H1 (cell line): ENCODE measurements around the gene PDGFA. TPM values are rescaled to one million over a fixed set of nuclear protein-coding genes. Genes with fewer than 3 reads are reported as not detected.

ENCODE experiments used
- KDM4A ChIP-seq: IDR thresholded peaks from one replicate; pipeline ENCODE4 v1.7.1; 2012; ENCODE audit warnings: low read depth, mild to moderate bottlenecking, moderate library complexity, low read length, inconsistent platforms; ENCODE audit not compliant: severe bottlenecking
- SIN3A ChIP-seq, 2 experiments: IDR thresholded peaks in 1 of 2; conservative IDR thresholded peaks in 1 of 2; 2 replicates each; pipeline ENCODE4 v1.6.1; 2011 to 2012; ENCODE audit warnings: low read length in 2 of 2, improper control_type of control experiment in 1 of 2, low read depth in 1 of 2, mild to moderate bottlenecking in 1 of 2
- TAF7 ChIP-seq: optimal IDR thresholded peaks from 2 replicates; pipeline ENCODE3; 2011; ENCODE audit warnings: low read depth, mild to moderate bottlenecking, inconsistent platforms, low read length, moderate library complexity, borderline replicate concordance
- polyA plus RNA-seq, 7 experiments: library from polyadenylated mRNA; depleted of rRNA in 3 of 7; stranded (reverse) in 5 of 7; unstranded in 2 of 7; fragments of >200 nt in 5 of 7; fragments of 200-250 nt in 2 of 7; gene quantifications; 1 replicate in 5 of 7; 2 replicates in 1 of 7; 4 replicates in 1 of 7; pipeline versions ENCODE4 v1.2.1 to v1.2.3, GENCODE V29; 2011 to 2013; ENCODE audit warnings: missing spikeins in 2 of 7, mixed read lengths in 2 of 7
- total RNA-seq: library from RNA; stranded (reverse); fragmentation: NEBNext Ultra II Directional; extraction: Animal tissue kit (Norgen Biotek cat#: 25700); gene quantifications from 2 replicates; pipeline ENCODE4 v1.2.1, GENCODE V29; 2021

The PDGFA gene
- total and polyA plus RNA-seq, 2 of the 8 experiments (the other 6 are each of a cell fraction or from before 2014, with no cell fraction given): 21.1 to 43.0 TPM

- no peak for TF ChIP-seq SIN3A (conservative IDR thresholded peaks at IDR 0.05 in 1 of 2, IDR thresholded peaks at IDR 0.05 in 1 of 2; ENCODE audit: low read depth in 1 of 2, low read length in 2 of 2)
- no peak for TF ChIP-seq TAF7
- no peak for TF ChIP-seq KDM4A
These were observed 39.6 kb downstream of the PDGFA start (continued) for GRCh38 chr7:479948-480499.
